Measurements from ENCODE around the gene NUP98. TPM values are rescaled to one million over a fixed set of nuclear protein-coding genes. Genes with fewer than 3 reads are reported as not detected.

Gene NUP98
- total RNA-seq, 1 donor from 2014 or later = 80.3 TPM

DNA sequence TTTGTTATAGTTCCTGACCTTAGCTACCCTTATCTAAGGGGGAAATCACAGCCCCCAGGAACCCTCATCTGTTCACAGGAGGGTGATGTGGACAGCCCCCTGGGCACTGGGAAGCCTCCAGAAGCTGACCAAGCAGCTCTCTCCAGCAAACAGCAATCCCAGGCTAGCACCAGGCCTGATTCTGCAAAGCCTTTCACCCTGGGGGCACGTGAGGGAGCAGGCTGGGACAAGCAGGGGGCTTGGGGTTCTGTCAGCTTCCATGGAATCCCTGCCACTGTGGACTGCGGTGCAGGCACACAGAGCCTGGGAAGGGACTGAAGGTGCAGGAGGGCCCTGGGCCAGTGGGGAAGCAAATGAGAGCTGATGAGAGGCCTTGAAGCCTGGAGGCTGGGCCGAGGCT lies 13.1 kb upstream of the NUP98 start:
- Mint-ChIP-seq H3K27me3 (no peaks in the 10 kb centered on the region), H3K36me3 (ENCODE audit: insufficient read depth) (no peaks in the 10 kb centered on the region), H3K27ac (no peak overlapping the region), H3K4me1 (ENCODE audit: low read depth) (peaks cover 9% of the 10 kb centered on the region), H3K9me3 (ENCODE audit: low read depth) (no peaks in the 10 kb centered on the region), H3K4me3 (ENCODE audit: low read depth) (no peak overlapping the region)
- DNase-seq (ENCODE audit: low spot score, unreplicated experiment) = no peak
- TF ChIP-seq, protein P1, sequence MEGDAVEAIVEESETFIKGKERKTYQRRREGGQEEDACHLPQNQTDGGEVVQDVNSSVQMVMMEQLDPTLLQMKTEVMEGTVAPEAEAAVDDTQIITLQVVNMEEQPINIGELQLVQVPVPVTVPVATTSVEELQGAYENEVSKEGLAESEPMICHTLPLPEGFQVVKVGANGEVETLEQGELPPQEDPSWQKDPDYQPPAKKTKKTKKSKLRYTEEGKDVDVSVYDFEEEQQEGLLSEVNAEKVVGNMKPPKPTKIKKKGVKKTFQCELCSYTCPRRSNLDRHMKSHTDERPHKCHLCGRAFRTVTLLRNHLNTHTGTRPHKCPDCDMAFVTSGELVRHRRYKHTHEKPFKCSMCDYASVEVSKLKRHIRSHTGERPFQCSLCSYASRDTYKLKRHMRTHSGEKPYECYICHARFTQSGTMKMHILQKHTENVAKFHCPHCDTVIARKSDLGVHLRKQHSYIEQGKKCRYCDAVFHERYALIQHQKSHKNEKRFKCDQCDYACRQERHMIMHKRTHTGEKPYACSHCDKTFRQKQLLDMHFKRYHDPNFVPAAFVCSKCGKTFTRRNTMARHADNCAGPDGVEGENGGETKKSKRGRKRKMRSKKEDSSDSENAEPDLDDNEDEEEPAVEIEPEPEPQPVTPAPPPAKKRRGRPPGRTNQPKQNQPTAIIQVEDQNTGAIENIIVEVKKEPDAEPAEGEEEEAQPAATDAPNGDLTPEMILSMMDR (IDR thresholded peaks at IDR 0.05; ENCODE audit: unreplicated experiment) = no peak

GRCh38 chr11:3809624-3809928 lies 12.2 kb upstream of the NUP98 start:
- no peak for DNase-seq (ENCODE audit: low spot score, unreplicated experiment)
- Mint-ChIP-seq H3K27ac (no peak overlapping the region), H3K27me3 (no peaks in the 10 kb centered on the region), H3K4me1 (ENCODE audit: low read depth) (peaks cover 9% of the 10 kb centered on the region), H3K4me3 (ENCODE audit: low read depth) (no peak overlapping the region), H3K36me3 (ENCODE audit: insufficient read depth) (no peaks in the 10 kb centered on the region), H3K9me3 (ENCODE audit: low read depth) (no peaks in the 10 kb centered on the region)
- TF ChIP-seq, protein P1 (IDR thresholded peaks at IDR 0.05; ENCODE audit: unreplicated experiment) = no peak

DNA sequence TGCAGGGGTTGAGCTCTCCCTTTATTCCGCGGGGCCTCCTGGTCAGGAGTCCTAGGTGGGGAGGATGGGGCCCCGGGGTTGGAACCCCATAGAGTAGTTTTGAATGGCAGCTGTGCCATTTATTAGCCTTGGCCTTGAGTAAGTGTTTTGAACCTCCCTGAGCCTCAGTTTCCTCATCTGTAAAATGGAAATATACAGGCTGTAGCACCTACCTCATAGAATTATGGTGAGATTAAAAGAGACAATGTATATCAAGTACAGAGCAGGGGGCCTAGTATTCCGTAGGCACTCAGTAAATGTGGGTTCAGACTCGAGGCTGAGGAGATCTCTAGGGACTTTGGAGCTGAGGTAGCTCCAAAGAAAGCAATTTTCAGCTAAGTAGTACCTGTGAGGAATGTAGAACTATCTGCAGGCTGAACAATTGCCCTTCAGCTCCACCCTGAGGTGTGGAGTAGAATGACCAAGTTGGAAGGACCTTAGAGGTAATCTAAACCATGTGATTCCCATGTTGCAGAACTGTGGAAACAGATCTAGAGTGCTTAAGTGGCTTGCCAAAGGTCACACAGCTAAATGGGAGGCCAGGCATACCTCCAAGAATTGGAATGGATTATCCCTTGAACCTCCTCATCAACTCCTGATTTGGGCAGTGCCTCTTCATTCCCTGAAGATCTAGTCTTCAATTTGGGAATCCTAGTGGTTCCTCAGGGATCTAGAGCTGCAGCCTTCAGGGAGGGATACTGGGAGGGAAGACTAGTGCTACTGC lies 11.7 kb upstream of the NUP98 start:
- TF ChIP-seq, protein P1 (IDR thresholded peaks at IDR 0.05; ENCODE audit: unreplicated experiment) = peak; percentile 43
- DNase-seq (ENCODE audit: low spot score, unreplicated experiment) = no peak
- Mint-ChIP-seq H3K4me1 (ENCODE audit: low read depth) (peaks cover 9% of the 10 kb centered on the region), H3K36me3 (ENCODE audit: insufficient read depth) (no peaks in the 10 kb centered on the region), H3K27ac (peak overlapping the region; percentile 67), H3K9me3 (ENCODE audit: low read depth) (no peaks in the 10 kb centered on the region), H3K27me3 (no peaks in the 10 kb centered on the region), H3K4me3 (ENCODE audit: low read depth) (peak overlapping the region; percentile 99)

DNA sequence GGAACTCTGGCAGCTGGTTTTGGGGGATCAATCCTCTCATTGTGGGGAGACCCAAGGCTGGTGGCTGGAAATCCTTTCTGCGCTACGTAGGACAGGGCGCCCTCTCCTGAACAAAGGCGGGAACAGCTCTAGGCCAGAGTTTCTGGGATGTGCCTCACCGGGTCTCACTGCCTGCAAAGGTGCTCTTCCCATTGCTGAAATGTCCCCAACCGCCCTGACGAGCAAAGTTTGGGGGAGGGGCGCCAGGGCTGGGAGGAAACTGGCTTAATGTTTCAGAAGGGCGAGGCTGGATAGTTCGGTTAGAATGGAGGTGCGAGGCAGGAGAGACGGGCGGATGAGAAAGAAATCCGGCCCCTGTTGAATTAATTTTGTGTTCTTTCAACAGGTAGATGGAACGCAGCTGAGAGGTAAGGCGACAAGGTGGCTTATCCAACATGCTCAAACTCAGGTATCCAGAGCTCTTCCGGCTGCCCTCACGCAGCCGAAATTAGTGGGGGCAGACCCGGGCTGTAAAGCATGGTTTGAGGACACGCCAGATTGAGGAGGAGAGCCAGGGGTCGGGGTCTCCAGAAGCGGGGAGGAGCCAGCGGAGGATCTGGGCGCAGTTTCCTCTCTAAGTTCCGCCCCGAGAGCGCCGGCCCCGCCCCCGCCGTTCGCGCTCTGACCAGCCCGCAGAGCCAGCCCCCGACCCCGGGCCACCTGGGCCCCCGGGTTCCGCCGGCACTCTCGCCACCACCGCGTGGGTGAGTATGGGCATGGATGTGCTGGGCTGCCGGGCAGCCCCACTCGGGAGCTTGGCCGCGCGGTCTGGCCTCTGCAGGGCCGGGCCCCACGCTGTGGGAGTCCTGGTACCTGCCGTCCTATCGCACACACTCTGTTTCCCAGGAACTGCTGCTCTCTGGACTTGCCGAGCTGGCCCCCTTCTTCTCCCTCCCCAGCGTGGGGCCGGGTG lies 10.8 kb upstream of the NUP98 start, which contains the start of gene PGAP2:
TSS of gene PGAP2 (plus strand) at position 652 of the 952 bp plus-strand sequence. CDS start 2,700 bp downstream, outside the sequence.
- TF ChIP-seq, protein P1 (IDR thresholded peaks at IDR 0.05; ENCODE audit: unreplicated experiment) = peak; percentile 73
- Mint-ChIP-seq H3K9me3 (ENCODE audit: low read depth) (no peaks in the 10 kb centered on the region), H3K27ac (peak within 1 kb of the TSS; percentile 97), H3K4me1 (ENCODE audit: low read depth) (peaks cover 9% of the 10 kb centered on the region), H3K4me3 (ENCODE audit: low read depth) (peak within 1 kb of the TSS; percentile 99), H3K36me3 (ENCODE audit: insufficient read depth) (no peaks in the 10 kb centered on the region), H3K27me3 (no peaks in the 10 kb centered on the region)
- DNase-seq (ENCODE audit: low spot score, unreplicated experiment) = peak; percentile 57

DNA sequence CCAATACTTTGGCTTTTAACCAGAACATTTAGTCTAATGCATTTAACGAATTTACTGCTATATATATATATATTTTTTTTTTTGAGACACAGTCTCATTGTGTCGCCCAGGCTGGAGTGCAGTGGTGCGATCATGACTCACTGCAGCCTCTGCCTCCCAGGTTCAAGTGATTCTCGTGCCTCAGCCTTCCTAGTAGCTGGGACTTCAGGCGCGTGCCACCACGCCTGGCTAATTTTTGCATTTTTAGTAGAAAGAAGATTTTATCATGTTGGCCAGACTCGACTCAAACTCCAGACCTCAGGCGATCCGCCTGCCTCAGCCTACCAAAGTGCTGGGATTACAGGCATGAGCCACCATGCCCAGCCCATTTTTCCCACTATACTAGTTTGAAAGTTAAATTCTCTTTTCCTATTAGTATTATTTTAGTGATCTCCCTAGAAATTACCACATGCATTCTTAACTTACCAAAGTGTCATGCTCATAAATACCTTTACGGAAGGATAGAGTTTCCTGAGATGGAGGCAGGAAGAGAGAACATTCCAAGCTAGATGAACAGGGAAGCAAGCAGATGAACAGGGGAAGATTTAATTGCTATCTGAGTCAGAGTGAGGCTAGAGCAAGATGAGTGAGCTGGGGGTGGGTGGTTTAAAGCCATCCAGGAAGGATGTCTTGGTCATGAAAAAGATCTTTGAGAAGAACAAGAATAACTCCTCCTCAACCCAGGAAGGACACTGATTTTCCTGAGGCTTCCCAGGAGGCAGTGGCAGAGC lies 6.6 kb upstream of the NUP98 start:
- H3K4me3 Mint-ChIP-seq (ENCODE audit: low read depth) = no peak overlapping the region
- H3K4me1 Mint-ChIP-seq (ENCODE audit: low read depth) = peaks cover 7% of the 10 kb centered on the region
- no peaks in the 10 kb centered on the region for H3K36me3 Mint-ChIP-seq (ENCODE audit: insufficient read depth)
- H3K27ac Mint-ChIP-seq = no peak overlapping the region
- no peak for DNase-seq (ENCODE audit: low spot score, unreplicated experiment)
- no peaks in the 10 kb centered on the region for H3K9me3 Mint-ChIP-seq (ENCODE audit: low read depth)
- TF ChIP-seq, protein P1 (IDR thresholded peaks at IDR 0.05; ENCODE audit: unreplicated experiment) = no peak
- H3K27me3 Mint-ChIP-seq = no peaks in the 10 kb centered on the region
